ENCODE data around the gene LOX.
A peak's percentile ranks its signal among the peaks of the same experiment; 100 is the strongest.
"Not testable (repeated sequence)": the region's sequence is repeated elsewhere in the genome, so short reads cannot be mapped to it uniquely, and the experiment has no call there.

The LOX gene

GRCh38 chr5:122097391-122097790, 19.3 kb upstream of the LOX start:
- DNase-seq = no peak

- no peak for DNase-seq
These were observed 17.1 kb upstream of the LOX start for GRCh38 chr5:122095158-122095557.

GRCh38 chr5:122094251-122094650, 16.2 kb upstream of the LOX start:
- DNase-seq = not testable (repeated sequence)

- DNase-seq = no peak
These were observed 15.5 kb upstream of the LOX start for GRCh38 chr5:122093415-122094180.

GRCh38 chr5:122091936-122092600, 14.0 kb upstream of the LOX start:
- peak; percentile 4 to 20 (median 5) for DNase-seq

GRCh38 chr5:122089096-122090013, 11.3 kb upstream of the LOX start:
- DNase-seq = no peak

GRCh38 chr5:122085041-122085440, 7.0 kb upstream of the LOX start:
- DNase-seq = no peak

- DNase-seq = no peak
These were observed 5.5 kb upstream of the LOX start for GRCh38 chr5:122083535-122083934.

GRCh38 chr5:122081541-122081940, 3.5 kb upstream of the LOX start:
- DNase-seq = no peak

GRCh38 chr5:122077366-122078115, 518 bp downstream of the LOX start:
- DNase-seq = peak in 1 of 3 donors; percentile 30

- peak; percentile 38 to 68 (median 40) for DNase-seq
These were observed 1.2 kb downstream of the LOX start for GRCh38 chr5:122076669-122077365.

- no peak for DNase-seq
These were observed 2.0 kb downstream of the LOX start for GRCh38 chr5:122076050-122076461.

GRCh38 chr5:122073864-122074263, 4.2 kb downstream of the LOX start:
- no peak for DNase-seq

GRCh38 chr5:122073018-122073417, 5.0 kb downstream of the LOX start:
- no peak for DNase-seq

GRCh38 chr5:122067390-122067789, 10.7 kb downstream of the LOX start:
- no peak for DNase-seq

GRCh38 chr5:122064992-122065391, 13.1 kb downstream of the LOX start:
- no peak for DNase-seq

- no peak for DNase-seq
These were observed 14.2 kb downstream of the LOX start for GRCh38 chr5:122063836-122064235.

GRCh38 chr5:122062205-122062604, 15.9 kb downstream of the LOX start:
- DNase-seq = no peak

GRCh38 chr5:122056913-122057312, 21.1 kb downstream of the LOX start:
- no peak for DNase-seq

GRCh38 chr5:122054266-122054665, 23.8 kb downstream of the LOX start:
- DNase-seq = no peak

- DNase-seq = no peak
These were observed 24.6 kb downstream of the LOX start for GRCh38 chr5:122053181-122054109.
